ENCODE results near the gene FGF14.

DNA sequence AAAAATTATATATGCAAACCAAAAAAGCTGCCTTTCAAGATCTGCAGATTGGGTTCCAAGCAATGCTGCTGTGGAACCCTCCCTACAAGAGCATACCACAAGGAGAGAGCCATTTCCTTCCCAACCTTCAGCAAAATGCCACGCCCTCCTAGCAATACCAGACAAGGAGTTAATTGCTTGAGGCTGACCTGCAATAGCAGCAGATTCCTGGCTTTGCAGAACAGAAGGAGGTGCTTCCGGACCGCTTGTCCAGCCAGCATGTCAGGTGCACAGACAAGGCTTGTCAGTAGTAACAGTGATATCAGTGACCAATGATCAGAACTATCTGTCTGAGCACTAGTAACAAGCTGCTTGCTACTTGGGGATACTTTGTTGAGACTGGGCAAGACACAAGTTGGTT lies 301.6 kb downstream of the FGF14 start:
- no peak for TF ChIP-seq CTCF (IDR thresholded peaks at IDR 0.05; ENCODE audit: insufficient read depth, low read length, poor library complexity, severe bottlenecking)
- no peak for TF ChIP-seq EZH2phosphoT487 (conservative IDR thresholded peaks at IDR 0.05; ENCODE audit: low read length)
